Mammary epithelial cell (primary cell): ENCODE measurements around the gene ADIPOR1.

ENCODE experiments used
- EZH2 ChIP-seq: IDR thresholded peaks from 2 replicates; pipeline ENCODE4 v1.6.1; 2012; ENCODE audit warnings: low read length, inconsistent platforms, borderline replicate concordance
- TF ChIP-seq, protein P1 (sequence below), 2 donors: IDR thresholded peaks in 1 of 2; conservative IDR thresholded peaks in 1 of 2; 2 replicates each; pipeline ENCODE4 v1.5.1; 2011 to 2012; ENCODE audit warnings: inconsistent platforms in 2 of 2, low read length in 2 of 2, mild to moderate bottlenecking in 2 of 2, control low read depth in 1 of 2, low read depth in 1 of 2; ENCODE audit not compliant: insufficient read depth in 1 of 2; ENCODE audit errors: extremely low read depth in 1 of 2

DNA sequence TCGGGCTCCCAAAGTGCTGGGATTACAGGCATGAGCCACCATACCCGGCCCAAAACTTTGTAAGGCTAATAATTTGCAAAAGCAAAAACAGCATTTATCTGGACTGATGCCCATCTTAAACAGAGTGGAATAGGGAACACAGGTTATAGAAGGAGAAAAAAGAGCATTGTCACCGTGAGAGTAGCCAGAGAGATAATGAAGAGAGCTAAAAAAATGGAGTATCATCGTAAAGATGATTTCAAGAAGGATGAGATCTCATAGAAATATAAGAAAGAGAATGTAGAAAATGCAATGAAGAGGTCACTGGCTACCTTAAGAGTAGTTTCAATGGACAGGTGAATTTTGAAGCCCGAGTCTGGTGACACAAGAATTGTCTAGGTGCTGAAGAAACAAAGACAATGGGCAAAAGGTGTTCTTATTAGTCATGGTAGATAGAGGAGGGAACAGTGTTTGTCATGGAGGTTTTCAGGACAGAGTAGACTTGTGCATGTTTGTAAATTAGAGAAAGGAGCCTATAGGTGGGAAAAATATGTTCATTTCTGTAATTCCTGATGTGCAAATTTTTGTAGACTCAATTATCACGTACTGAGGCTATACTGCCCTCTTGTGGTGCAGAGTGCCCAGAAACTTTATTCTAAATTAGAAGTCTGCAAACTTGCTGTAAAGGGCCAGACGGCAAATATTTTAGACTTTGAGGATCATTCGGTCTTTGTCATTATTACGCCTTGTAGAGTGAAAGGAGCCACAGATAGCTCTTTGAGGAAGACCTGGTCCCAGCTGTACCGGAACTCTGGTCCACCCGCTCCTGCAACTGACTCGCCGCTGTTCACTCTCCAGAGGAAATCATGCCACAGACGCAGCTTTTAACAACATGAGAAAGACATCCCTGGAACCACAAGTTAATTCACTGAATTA lies 41.0 kb upstream of the ADIPOR1 start:
- TF ChIP-seq, protein P1, sequence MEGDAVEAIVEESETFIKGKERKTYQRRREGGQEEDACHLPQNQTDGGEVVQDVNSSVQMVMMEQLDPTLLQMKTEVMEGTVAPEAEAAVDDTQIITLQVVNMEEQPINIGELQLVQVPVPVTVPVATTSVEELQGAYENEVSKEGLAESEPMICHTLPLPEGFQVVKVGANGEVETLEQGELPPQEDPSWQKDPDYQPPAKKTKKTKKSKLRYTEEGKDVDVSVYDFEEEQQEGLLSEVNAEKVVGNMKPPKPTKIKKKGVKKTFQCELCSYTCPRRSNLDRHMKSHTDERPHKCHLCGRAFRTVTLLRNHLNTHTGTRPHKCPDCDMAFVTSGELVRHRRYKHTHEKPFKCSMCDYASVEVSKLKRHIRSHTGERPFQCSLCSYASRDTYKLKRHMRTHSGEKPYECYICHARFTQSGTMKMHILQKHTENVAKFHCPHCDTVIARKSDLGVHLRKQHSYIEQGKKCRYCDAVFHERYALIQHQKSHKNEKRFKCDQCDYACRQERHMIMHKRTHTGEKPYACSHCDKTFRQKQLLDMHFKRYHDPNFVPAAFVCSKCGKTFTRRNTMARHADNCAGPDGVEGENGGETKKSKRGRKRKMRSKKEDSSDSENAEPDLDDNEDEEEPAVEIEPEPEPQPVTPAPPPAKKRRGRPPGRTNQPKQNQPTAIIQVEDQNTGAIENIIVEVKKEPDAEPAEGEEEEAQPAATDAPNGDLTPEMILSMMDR (conservative IDR thresholded peaks at IDR 0.05 in 1 of 2, IDR thresholded peaks at IDR 0.05 in 1 of 2; ENCODE audit: extremely low read depth in 1 of 2, insufficient read depth in 1 of 2, low read depth in 1 of 2, low read length in 2 of 2) = peak; percentile 80 to 86
- TF ChIP-seq EZH2 = no peak
